Neural cell (in vitro differentiated cells): ENCODE measurements around the gene PLSCR2.

Experiments
- CTCF ChIP-seq: fragments of 450-650 bp; IDR thresholded peaks from 2 replicates; pipeline ENCODE4 v1.5.1; 2014; ENCODE audit warnings: antibody characterized with exemption, mild to moderate bottlenecking, moderate library complexity; ENCODE audit not compliant: poor library complexity, severe bottlenecking
- EP300 ChIP-seq: fragments of 450-650 bp; conservative IDR thresholded peaks from 2 replicates; pipeline ENCODE4 v1.6.1; 2014; ENCODE audit warnings: antibody characterized with exemption, mild to moderate bottlenecking, moderate library complexity; ENCODE audit not compliant: poor library complexity, severe bottlenecking

- TF ChIP-seq CTCF (no peak), EP300 (no peak)
These were observed 79.2 kb downstream of the PLSCR2 start for GRCh38 chr3:146390006-146390772.
